ENCODE data around the gene UBE2N.

DNA sequence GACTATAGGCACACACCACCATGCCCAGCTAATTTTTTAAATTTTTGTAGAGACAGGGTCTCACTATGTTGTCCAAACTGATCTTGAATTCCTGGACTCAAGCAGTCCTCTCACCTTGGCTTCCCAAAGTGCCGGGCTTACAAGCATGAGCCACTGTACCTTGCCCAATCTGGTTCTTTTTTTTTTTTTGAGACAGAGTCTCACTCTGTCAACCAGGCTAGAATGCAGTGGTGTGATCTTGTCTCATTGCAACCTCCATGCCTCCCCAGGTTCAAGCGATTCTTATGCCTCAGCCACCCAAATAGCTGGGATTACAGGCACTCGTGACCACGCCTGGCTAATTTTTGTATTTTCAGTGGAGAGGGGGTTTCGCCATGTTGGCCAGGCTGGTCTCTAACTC lies 41.0 kb upstream of the UBE2N start:
- TF ChIP-seq, protein P1, sequence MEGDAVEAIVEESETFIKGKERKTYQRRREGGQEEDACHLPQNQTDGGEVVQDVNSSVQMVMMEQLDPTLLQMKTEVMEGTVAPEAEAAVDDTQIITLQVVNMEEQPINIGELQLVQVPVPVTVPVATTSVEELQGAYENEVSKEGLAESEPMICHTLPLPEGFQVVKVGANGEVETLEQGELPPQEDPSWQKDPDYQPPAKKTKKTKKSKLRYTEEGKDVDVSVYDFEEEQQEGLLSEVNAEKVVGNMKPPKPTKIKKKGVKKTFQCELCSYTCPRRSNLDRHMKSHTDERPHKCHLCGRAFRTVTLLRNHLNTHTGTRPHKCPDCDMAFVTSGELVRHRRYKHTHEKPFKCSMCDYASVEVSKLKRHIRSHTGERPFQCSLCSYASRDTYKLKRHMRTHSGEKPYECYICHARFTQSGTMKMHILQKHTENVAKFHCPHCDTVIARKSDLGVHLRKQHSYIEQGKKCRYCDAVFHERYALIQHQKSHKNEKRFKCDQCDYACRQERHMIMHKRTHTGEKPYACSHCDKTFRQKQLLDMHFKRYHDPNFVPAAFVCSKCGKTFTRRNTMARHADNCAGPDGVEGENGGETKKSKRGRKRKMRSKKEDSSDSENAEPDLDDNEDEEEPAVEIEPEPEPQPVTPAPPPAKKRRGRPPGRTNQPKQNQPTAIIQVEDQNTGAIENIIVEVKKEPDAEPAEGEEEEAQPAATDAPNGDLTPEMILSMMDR (IDR thresholded peaks at IDR 0.05) = no peak
- no peak for TF ChIP-seq EZH2 (IDR thresholded peaks at IDR 0.05; ENCODE audit: borderline replicate concordance, insufficient read depth, low read depth, low read length, poor library complexity, severe bottlenecking)
